Testis (tissue), 3 donors: ENCODE data around the gene RBPMS2. TPM values are rescaled to one million over a fixed set of nuclear protein-coding genes. Genes with fewer than 3 reads are reported as not detected.

Experiments
- DNase-seq: peaks from one replicate; pipeline ENCODE4 v3.0.0-alpha.2; 2019
- H3K27ac ChIP-seq, 2 donors: fragments of 200-600 bp; sonication (generic); one replicate each; pipeline ENCODE4 v1.5.1; 2019
- H3K27me3 ChIP-seq: fragments of 200-600 bp; sonication (generic); one replicate; pipeline ENCODE4 v1.5.1; 2019
- H3K36me3 ChIP-seq: fragments of 200-600 bp; sonication (generic); one replicate; pipeline ENCODE4 v1.5.1; 2017; ENCODE audit warnings: low read depth; ENCODE audit errors: missing control alignments
- H3K4me1 ChIP-seq: fragments of 200-600 bp; sonication (generic); one replicate; pipeline ENCODE4 v1.5.1; 2019
- H3K4me3 ChIP-seq, 2 donors: fragments of 200-600 bp; sonication (generic); one replicate each; pipeline ENCODE4 v1.5.1; 2017 to 2019
- H3K9me3 ChIP-seq: fragments of 200-600 bp; sonication (generic); one replicate; pipeline ENCODE4 v1.5.1; 2017
- CTCF ChIP-seq, 3 experiments: fragments of 450-650 bp in 2 of 3; fragments of 200-600 bp in 1 of 3; sonication (generic) in 1 of 3; IDR thresholded peaks; one replicate each; pipeline ENCODE4 v1.5.1; 2016 to 2019; ENCODE audit warnings: antibody characterized with exemption in 3 of 3, mild to moderate bottlenecking in 2 of 3, moderate library complexity in 1 of 3
- POLR2A ChIP-seq: fragments of 450-650 bp; IDR thresholded peaks from one replicate; pipeline ENCODE4 v1.6.1; 2017; ENCODE audit warnings: antibody characterized with exemption, mild to moderate bottlenecking, moderate library complexity
- WGBS, 2 donors: methylation state at CpG; one replicate each; pipeline ENCODE4 v1.1.5; 2018; 5-methylcytosine and 5-hydroxymethylcytosine counted together
- intact Hi-C: fragments of 100-400 bp; cut with DNase I; formaldehyde crosslinking; loops from one replicate; pipeline ENCODE4 v1.15.1; 2023; ENCODE audit warnings: low total_unique reads
- polyA plus RNA-seq: library from polyadenylated mRNA; stranded (reverse); fragments of 350-450 nt; fragmentation: Illumina TruSeq; extraction: RNeasy Lipid Tissue Mini Kit (QIAGEN cat#74804); gene quantifications from one replicate; pipeline ENCODE4 v1.2.3, GENCODE V29; 2014; ENCODE audit warnings: low read depth, low replicate concordance; ENCODE audit not compliant: insufficient read depth
- total RNA-seq, 2 donors: library from RNA; depleted of rRNA; stranded (reverse); fragments of >200 nt; gene quantifications; one replicate each; pipeline ENCODE4 v1.2.3, GENCODE V29; 2016

The RBPMS2 gene
- total and polyA plus RNA-seq, 3 donors from 2014 or later, result 5.0 to 9.7 (median 5.8) TPM

GRCh38 chr15:64754663-64755426, 20.5 kb downstream of the RBPMS2 start:
- H3K4me1 ChIP-seq, result no peaks in the 10 kb centered on the region
- H3K27ac ChIP-seq, result no peak overlapping the region
- WGBS, 2 donors, result 79 to 85% methylated on average over 13 to 14 of the region's 14 CpGs

GRCh38 chr15:64753480-64754185, 21.8 kb downstream of the RBPMS2 start:
- intact Hi-C loops, result no loop called here
- WGBS, 2 donors, result 89 to 90% methylated on average over 15 to 16 of the region's 16 CpGs
- Histone ChIP-seq H3K4me3 (no peak overlapping the region), H3K4me1 (no peaks in the 10 kb centered on the region), H3K36me3 (no peaks in the 10 kb centered on the region), H3K9me3 (no peaks in the 10 kb centered on the region), H3K27me3 (no peaks in the 10 kb centered on the region), H3K27ac (no peak overlapping the region)
- no peak for DNase-seq
- TF ChIP-seq POLR2A, result no peak
- no peak for TF ChIP-seq CTCF (IDR thresholded peaks at IDR 0.05)

More at GRCh38 chr15:64754663-64755426, 20.5 kb downstream of the RBPMS2 start:
- TF ChIP-seq POLR2A, result no peak
- no peak for TF ChIP-seq CTCF (IDR thresholded peaks at IDR 0.05)
- H3K36me3 ChIP-seq, result no peaks in the 10 kb centered on the region
- intact Hi-C loops, result no loop called here
- H3K4me3 ChIP-seq, result no peak overlapping the region
- H3K9me3 ChIP-seq, result no peaks in the 10 kb centered on the region
- no peak for DNase-seq
- no peaks in the 10 kb centered on the region for H3K27me3 ChIP-seq

DNA sequence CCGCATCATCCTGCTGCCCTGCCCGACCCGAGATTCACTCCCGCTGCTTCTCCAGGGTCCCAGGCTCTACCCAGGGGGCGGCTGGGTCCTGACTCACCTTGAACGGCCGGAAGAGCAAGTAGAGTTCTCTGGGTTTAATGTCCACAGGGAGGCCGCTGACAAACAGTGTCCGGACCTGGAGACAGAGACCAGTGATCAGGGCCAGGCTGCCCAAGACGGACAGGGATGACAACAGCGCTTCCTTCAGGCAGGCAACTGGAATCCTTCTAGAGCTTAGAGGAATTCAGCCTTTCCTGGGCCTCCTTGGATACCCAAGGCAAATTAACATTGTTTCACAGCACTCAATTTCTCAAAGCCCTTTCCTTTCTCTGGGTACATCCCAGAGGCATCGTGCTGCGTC, 23.9 kb downstream of the RBPMS2 start:
- H3K27ac ChIP-seq, result no peak overlapping the region
- H3K9me3 ChIP-seq, result no peaks in the 10 kb centered on the region
- H3K36me3 ChIP-seq, result no peaks in the 10 kb centered on the region
- WGBS, 2 donors, result 90 to 95% methylated on average over 6 to 13 of the region's 13 CpGs
- no peaks in the 10 kb centered on the region for H3K27me3 ChIP-seq
- DNase-seq, result no peak
- intact Hi-C loops, result no loop called here
- no peaks in the 10 kb centered on the region for H3K4me1 ChIP-seq
- H3K4me3 ChIP-seq, result no peak overlapping the region
- no peak for TF ChIP-seq CTCF (IDR thresholded peaks at IDR 0.05)
- no peak for TF ChIP-seq POLR2A

GRCh38 chr15:64749999-64750657, 25.3 kb downstream of the RBPMS2 start:
- WGBS, 2 donors, result 81 to 86% methylated on average over 21 of the region's 21 CpGs
- Histone ChIP-seq H3K4me1 (no peaks in the 10 kb centered on the region), H3K9me3 (no peaks in the 10 kb centered on the region), H3K36me3 (no peaks in the 10 kb centered on the region), H3K4me3 (no peak overlapping the region), H3K27me3 (no peaks in the 10 kb centered on the region), H3K27ac (no peak overlapping the region)
- no peak for DNase-seq
- intact Hi-C loops, result loop anchor here (10.0 kb wide), 1 partner anchor 55 kb away; no protein-coding TSS in a partner anchor
- TF ChIP-seq POLR2A (no peak), CTCF (IDR thresholded peaks at IDR 0.05) (no peak)
